A673 (cell line): Measurements from ENCODE around the gene WASHC2C. TPM values are rescaled to one million over a fixed set of nuclear protein-coding genes. Genes with fewer than 3 reads are reported as not detected.
"Not testable (repeated sequence)": the region's sequence is repeated elsewhere in the genome, so short reads cannot be mapped to it uniquely, and the experiment has no call there.

Source experiments
- BruUV-seq: library from RNA; stranded (reverse); fragments of 400-500 nt; replicated peaks from 2 replicates; lab custom pipeline; 2021; lab: Mats Ljungman, UMichigan
- CTCF ChIA-PET: fragments of 300-600 bp; sonication (Branson Sonifier 250); formaldehyde crosslinking; loops from one replicate; lab custom pipeline; 2022; ENCODE audit warnings: antibody characterized with exemption; lab: Charles Lee
- POLR2A ChIA-PET: fragments of 300-600 bp; sonication (Branson Sonifier 250); formaldehyde crosslinking; loops from one replicate; lab custom pipeline; 2022; ENCODE audit warnings: antibody characterized with exemption; ENCODE audit not compliant: low non-redundant PET; lab: Charles Lee
- DNase-seq: peaks from one replicate; pipeline ENCODE4 v3.0.0-alpha.2; 2015; ENCODE audit warnings: low spot score
- H3K27ac ChIP-seq: fragments of 200-600 bp; sonication (generic); 2 replicates; pipeline ENCODE4 v1.5.1; 2016; ENCODE audit warnings: mixed run types, low read depth, mild to moderate bottlenecking, mixed read lengths, antibody characterized with exemption, low read length; ENCODE audit not compliant: poor library complexity, severe bottlenecking
- H3K27me3 ChIP-seq: fragments of 200-600 bp; sonication (generic); replicated peaks from 2 replicates; pipeline ENCODE4 v1.6.1; 2017; ENCODE audit warnings: mixed run types, low read depth, mild to moderate bottlenecking, mixed read lengths, antibody characterized with exemption, low read length; ENCODE audit not compliant: insufficient read depth, poor library complexity
- H3K36me3 ChIP-seq: fragments of 200-600 bp; sonication (generic); 2 replicates; pipeline ENCODE4 v1.6.1; 2016; ENCODE audit warnings: mixed run types, mild to moderate bottlenecking, mixed read lengths, antibody characterized with exemption, low read length; ENCODE audit not compliant: insufficient read depth, poor library complexity, severe bottlenecking
- H3K4me1 ChIP-seq: fragments of 200-600 bp; sonication (generic); 2 replicates; pipeline ENCODE4 v1.6.1; 2017; ENCODE audit warnings: mixed run types, mild to moderate bottlenecking, mixed read lengths, antibody characterized with exemption, low read length; ENCODE audit not compliant: insufficient read depth, poor library complexity, severe bottlenecking
- H3K4me3 ChIP-seq: fragments of 200-600 bp; sonication (generic); 2 replicates; pipeline ENCODE4 v1.5.1; 2016; ENCODE audit warnings: low read depth, mixed run types, mild to moderate bottlenecking, mixed read lengths, low read length; ENCODE audit not compliant: poor library complexity, severe bottlenecking
- H3K9me3 ChIP-seq: fragments of 200-600 bp; sonication (generic); 2 replicates; pipeline ENCODE4 v1.6.1; 2016; ENCODE audit warnings: mixed run types, low read depth, mild to moderate bottlenecking, mixed read lengths, antibody characterized with exemption, low read length; ENCODE audit not compliant: poor library complexity, severe bottlenecking
- EZH2 ChIP-seq: fragments of 200-600 bp; sonication (generic); IDR thresholded peaks from 2 replicates; pipeline ENCODE4 v1.6.1; 2017; ENCODE audit warnings: borderline replicate concordance, low read depth, mild to moderate bottlenecking, mixed read lengths, antibody characterized with exemption, low read length; ENCODE audit not compliant: poor library complexity, severe bottlenecking
- intact Hi-C: fragments of 100-400 bp; cut with micrococcal nuclease; formaldehyde crosslinking; loops from one replicate; pipeline ENCODE4 v1.10.0; 2022; ENCODE audit not compliant: unreplicated experiment
- total RNA-seq: library from RNA; stranded (reverse); gene quantifications from 2 replicates; pipeline ENCODE4 v1.2.3, GENCODE V29; 2021
- TF ChIP-seq, protein P1 (sequence below): fragments of 300-800, 200-600 bp; sonication (generic); conservative IDR thresholded peaks from 2 replicates; pipeline ENCODE4 v1.5.1; 2017; ENCODE audit warnings: low read depth, mild to moderate bottlenecking, antibody characterized with exemption, low read length, moderate library complexity, mixed read lengths

Gene WASHC2C
- total RNA-seq, 1 experiment from 2014 or later, result 27.7 TPM

DNA sequence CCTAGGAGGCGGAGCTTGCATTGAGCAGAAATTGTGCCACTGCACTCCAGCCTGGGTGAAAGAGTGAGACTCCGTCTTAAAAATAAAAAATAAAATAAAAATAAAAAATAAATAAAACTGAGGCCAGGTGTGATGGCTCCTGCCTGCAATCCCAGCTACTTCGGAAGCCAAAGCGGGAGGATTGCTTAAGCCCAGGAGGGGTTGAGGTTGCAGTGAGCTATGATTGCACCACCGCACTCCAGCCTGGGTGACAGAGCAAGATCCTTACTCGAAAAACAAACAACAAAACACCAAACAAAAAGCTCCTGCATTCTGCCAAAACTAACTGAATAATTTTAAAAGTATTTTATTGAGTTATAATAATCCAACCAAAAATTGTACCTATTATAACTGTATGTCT is 84.0 kb downstream of the WASHC2C start:
- Histone ChIP-seq H3K36me3 (no peaks in the 10 kb centered on the region), H3K4me3 (no peak overlapping the region), H3K9me3 (no peaks in the 10 kb centered on the region), H3K27me3 (no peaks in the 10 kb centered on the region), H3K4me1 (no peaks in the 10 kb centered on the region), H3K27ac (no peak overlapping the region)
- no TSS peak for BruUV-seq
- no peak for TF ChIP-seq EZH2
- TF ChIP-seq, protein P1, sequence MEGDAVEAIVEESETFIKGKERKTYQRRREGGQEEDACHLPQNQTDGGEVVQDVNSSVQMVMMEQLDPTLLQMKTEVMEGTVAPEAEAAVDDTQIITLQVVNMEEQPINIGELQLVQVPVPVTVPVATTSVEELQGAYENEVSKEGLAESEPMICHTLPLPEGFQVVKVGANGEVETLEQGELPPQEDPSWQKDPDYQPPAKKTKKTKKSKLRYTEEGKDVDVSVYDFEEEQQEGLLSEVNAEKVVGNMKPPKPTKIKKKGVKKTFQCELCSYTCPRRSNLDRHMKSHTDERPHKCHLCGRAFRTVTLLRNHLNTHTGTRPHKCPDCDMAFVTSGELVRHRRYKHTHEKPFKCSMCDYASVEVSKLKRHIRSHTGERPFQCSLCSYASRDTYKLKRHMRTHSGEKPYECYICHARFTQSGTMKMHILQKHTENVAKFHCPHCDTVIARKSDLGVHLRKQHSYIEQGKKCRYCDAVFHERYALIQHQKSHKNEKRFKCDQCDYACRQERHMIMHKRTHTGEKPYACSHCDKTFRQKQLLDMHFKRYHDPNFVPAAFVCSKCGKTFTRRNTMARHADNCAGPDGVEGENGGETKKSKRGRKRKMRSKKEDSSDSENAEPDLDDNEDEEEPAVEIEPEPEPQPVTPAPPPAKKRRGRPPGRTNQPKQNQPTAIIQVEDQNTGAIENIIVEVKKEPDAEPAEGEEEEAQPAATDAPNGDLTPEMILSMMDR, result no peak
- intact Hi-C loops, result no loop called here
- ChIA-PET POLR2A (no interaction called here), CTCF (no interaction called here)
- DNase-seq, result no peak

DNA sequence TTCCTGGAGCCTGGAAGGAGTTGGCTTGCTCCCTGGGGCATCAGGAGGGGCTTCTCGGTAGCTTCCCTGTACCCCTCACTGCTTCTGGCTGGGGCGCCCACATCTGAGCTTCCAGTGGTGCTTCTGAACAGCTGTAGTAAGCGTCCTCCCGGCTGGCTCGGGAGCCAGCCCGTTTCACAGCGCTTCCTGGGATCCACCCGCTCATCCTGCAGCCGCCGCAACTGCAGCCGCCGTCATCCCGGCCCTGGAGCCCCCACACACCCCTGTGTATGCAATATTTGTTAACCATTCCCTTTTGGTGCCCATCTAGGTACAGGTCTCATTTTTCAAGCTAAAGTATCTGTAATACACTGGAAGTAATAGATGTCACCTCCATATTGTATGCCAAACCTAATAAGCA is 85.9 kb downstream of the WASHC2C start:
- H3K4me3 ChIP-seq, intact Hi-C loops, H3K27me3 ChIP-seq, H3K9me3 ChIP-seq, CTCF ChIA-PET, POLR2A ChIA-PET, H3K36me3 ChIP-seq, DNase-seq, H3K4me1 ChIP-seq, H3K27ac ChIP-seq, BruUV-seq: not testable (repeated sequence)

DNA sequence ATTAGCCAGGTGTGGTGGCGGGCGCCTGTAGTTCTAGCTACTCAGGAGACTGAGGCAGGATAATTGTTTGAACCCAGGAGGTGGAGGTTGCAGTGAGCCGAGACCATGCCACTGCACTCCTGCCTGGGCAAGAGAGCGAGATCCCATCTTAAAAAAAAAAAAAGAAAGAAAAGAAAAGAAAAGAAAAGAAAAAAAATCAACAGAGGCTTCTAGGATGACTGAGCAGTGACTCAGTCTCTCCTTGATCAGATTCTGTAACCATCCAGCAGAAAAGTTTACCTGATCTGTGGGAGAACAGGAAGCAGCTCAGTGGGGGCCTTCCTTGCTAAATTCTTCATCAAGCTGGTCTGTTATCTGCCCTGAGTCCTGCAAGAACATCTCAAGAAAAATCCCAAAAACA is 87.1 kb downstream of the WASHC2C start:
- CTCF ChIA-PET, H3K27me3 ChIP-seq, H3K9me3 ChIP-seq, intact Hi-C loops, H3K27ac ChIP-seq, H3K4me1 ChIP-seq, H3K4me3 ChIP-seq, H3K36me3 ChIP-seq, BruUV-seq: not testable (repeated sequence)
- POLR2A ChIA-PET, result interaction anchor here (0.7 kb wide), 1 partner anchor 576 kb away, joined by 6 read pairs; no protein-coding TSS in a partner anchor
- peak; percentile 6 for DNase-seq

DNA sequence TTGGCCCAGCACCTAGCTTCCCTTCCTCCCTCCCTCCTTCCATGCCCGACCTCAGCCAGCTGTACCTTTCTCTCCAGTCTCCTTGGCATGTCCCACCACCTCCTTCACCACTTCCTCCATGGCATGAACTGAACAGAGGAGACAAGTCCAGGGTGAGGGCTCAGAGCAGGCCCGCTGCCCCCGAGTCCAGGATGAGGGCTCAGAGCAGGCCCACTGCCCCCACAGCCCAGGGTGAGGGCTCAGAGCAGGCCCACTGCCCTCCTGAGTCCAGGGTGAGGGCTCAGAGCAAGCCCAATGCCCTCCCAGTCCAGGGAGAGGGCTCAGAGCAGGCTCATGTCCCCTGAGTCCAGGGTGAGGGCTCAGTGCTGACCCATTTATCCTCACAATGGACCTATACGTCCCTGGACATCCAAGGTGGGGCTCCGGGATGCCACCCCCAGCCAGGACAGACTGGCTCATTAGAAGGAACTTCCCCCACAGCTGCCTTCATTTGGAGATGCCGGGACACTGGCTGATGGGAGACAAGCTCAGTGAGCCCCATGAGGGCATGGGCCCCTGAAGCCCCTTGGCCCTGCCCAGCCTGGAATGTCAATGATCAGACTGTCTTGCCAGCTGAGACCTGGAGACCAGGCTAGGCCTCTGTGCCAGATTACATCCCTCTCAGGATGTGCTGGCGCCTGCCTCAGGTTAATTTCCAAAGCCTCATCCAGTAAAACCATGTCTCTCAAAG is 90.2 kb downstream of the WASHC2C start:
- ChIA-PET POLR2A (no interaction called here), CTCF (no interaction called here)
- DNase-seq, result no peak
- no peak for TF ChIP-seq EZH2
- TF ChIP-seq, protein P1, result no peak
- no TSS peak for BruUV-seq
- Histone ChIP-seq H3K4me3 (no peak overlapping the region), H3K27ac (no peak overlapping the region), H3K9me3 (no peaks in the 10 kb centered on the region), H3K36me3 (no peaks in the 10 kb centered on the region), H3K27me3 (no peaks in the 10 kb centered on the region), H3K4me1 (no peaks in the 10 kb centered on the region)
- intact Hi-C loops, result no loop called here
